ENCODE results near the gene ATP1B3. TPM values are rescaled to one million over a fixed set of nuclear protein-coding genes. Genes with fewer than 3 reads are reported as not detected.

ATP1B3 gene
- total and polyA plus RNA-seq, 9 donors: 36.7 to 140 (median 51.2) TPM

DNA sequence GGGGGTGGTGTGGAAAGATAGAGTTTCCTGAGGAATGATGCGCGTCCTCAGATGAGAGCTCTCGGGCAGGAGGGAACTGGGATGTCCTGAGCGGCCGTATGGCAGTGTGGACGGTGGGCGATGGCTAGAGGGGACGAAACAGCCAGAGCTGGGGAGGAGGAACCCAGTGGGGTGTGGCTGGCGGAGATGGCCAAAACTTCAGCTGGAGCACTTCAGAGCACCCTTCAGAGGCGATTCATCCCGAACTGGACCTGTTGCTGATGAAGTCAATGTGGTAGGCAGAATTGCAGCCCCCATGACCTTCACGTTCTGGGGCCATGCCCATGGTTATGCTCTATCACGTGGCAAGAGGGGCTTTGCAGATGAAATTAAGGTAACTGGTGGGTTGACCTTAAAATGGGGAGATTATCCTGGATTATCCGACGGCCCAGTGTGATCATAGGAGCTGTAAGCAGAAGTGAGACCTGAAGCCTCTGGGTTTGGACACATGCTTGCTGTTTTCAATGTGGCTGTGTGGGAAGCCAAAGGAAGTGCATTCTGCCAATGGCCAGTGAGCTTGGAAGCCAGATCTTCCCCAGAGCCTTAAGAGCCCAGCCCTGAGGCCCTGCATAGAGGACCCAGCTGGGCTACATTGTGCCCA lies 52.3 kb downstream of the ATP1B3 start:
- no peak for DNase-seq
- Histone ChIP-seq H3K36me3 (no peaks in the 10 kb centered on the region), H3K27ac (no peak overlapping the region), H3K4me1 (ENCODE audit: insufficient read depth) (peaks cover 4% of the 10 kb centered on the region), H3K9me3 (no peaks in the 10 kb centered on the region), H3K27me3 (no peaks in the 10 kb centered on the region), H3K4me3 (no peak overlapping the region)
- no peak for TF ChIP-seq EP300 (IDR thresholded peaks at IDR 0.05)
- no peak for TF ChIP-seq POLR2A (IDR thresholded peaks at IDR 0.05)
- 91 to 96% (median 95%) methylated on average over 15 of the region's 15 CpGs for WGBS, 3 donors
- intact Hi-C loops (cut with DNase I): no loop called here

DNA sequence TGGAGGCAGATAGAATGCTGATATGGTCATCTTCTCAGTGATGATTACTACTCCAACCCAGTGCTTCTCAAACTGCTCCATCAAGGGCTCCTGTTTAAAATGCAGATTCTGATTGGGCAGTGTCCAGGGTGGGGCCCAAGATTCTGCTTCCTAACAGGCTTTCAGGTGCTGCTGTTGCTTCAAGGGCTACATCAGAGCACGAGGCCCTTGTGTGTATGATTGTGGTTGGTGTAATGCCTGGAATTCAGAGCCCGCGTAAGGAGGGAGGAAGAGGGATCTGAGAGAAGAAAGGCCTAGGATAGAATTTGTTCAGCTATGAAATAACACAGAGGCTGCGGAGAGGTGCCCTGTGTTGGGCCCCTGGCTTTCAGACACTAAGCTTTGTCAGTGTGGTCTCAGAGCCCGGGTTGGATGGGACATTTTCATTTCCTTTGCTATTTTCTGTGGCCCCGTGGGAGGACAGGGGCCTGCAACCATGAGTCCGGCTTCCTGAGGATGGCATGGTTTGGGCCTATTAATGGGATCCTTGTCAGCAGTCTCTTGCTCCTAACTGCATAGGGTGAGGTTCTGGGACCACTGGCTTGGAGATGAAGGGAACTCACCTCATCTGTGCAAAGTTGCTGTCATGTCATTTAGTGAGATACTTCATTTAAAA lies 53.0 kb downstream of the ATP1B3 start:
- H3K4me1 ChIP-seq (ENCODE audit: insufficient read depth): peaks cover 4% of the 10 kb centered on the region
- H3K36me3 ChIP-seq: no peaks in the 10 kb centered on the region
- H3K4me3 ChIP-seq: no peak overlapping the region
- intact Hi-C loops (cut with DNase I): no loop called here
- H3K9me3 ChIP-seq: no peaks in the 10 kb centered on the region
- 91 to 96% (median 95%) methylated on average over 7 of the region's 7 CpGs for WGBS, 3 donors
- no peak for DNase-seq
- no peak overlapping the region for H3K27ac ChIP-seq
- no peaks in the 10 kb centered on the region for H3K27me3 ChIP-seq
- no peak for TF ChIP-seq POLR2A (IDR thresholded peaks at IDR 0.05)
- no peak for TF ChIP-seq EP300 (IDR thresholded peaks at IDR 0.05)
- TF ChIP-seq, protein P1, sequence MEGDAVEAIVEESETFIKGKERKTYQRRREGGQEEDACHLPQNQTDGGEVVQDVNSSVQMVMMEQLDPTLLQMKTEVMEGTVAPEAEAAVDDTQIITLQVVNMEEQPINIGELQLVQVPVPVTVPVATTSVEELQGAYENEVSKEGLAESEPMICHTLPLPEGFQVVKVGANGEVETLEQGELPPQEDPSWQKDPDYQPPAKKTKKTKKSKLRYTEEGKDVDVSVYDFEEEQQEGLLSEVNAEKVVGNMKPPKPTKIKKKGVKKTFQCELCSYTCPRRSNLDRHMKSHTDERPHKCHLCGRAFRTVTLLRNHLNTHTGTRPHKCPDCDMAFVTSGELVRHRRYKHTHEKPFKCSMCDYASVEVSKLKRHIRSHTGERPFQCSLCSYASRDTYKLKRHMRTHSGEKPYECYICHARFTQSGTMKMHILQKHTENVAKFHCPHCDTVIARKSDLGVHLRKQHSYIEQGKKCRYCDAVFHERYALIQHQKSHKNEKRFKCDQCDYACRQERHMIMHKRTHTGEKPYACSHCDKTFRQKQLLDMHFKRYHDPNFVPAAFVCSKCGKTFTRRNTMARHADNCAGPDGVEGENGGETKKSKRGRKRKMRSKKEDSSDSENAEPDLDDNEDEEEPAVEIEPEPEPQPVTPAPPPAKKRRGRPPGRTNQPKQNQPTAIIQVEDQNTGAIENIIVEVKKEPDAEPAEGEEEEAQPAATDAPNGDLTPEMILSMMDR (IDR thresholded peaks at IDR 0.05): no peak

DNA sequence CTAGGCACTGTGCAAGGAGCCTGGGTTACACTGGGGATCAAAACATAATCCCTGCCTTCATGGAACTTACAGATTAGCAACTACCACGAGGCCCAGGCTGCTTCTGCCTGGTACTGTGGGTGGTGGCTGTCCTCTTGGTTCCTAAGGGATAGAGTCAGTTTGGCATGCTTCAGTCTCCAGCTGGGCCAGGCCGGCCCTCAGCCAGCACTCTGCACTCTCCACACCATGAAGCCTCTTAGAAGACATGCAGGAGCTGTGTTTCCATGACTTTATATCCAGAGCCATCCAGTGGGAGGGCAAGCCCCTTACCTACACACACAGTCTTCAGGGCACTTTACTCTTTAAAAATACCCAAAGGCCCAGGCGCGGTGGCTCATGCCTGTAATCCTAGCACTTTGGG lies 54.4 kb downstream of the ATP1B3 start:
- H3K36me3 ChIP-seq: no peaks in the 10 kb centered on the region
- H3K27ac ChIP-seq: no peak overlapping the region
- no peaks in the 10 kb centered on the region for H3K27me3 ChIP-seq
- intact Hi-C loops (cut with DNase I): no loop called here
- no peak for TF ChIP-seq POLR2A (IDR thresholded peaks at IDR 0.05)
- TF ChIP-seq, protein P1 (IDR thresholded peaks at IDR 0.05): no peak
- no peak for TF ChIP-seq EP300 (IDR thresholded peaks at IDR 0.05)
- peaks cover 4% of the 10 kb centered on the region for H3K4me1 ChIP-seq (ENCODE audit: insufficient read depth)
- DNase-seq: no peak
- no peaks in the 10 kb centered on the region for H3K9me3 ChIP-seq
- WGBS, 3 donors: 86 to 97% (median 92%) methylated on average over 4 of the region's 4 CpGs
- no peak overlapping the region for H3K4me3 ChIP-seq

DNA sequence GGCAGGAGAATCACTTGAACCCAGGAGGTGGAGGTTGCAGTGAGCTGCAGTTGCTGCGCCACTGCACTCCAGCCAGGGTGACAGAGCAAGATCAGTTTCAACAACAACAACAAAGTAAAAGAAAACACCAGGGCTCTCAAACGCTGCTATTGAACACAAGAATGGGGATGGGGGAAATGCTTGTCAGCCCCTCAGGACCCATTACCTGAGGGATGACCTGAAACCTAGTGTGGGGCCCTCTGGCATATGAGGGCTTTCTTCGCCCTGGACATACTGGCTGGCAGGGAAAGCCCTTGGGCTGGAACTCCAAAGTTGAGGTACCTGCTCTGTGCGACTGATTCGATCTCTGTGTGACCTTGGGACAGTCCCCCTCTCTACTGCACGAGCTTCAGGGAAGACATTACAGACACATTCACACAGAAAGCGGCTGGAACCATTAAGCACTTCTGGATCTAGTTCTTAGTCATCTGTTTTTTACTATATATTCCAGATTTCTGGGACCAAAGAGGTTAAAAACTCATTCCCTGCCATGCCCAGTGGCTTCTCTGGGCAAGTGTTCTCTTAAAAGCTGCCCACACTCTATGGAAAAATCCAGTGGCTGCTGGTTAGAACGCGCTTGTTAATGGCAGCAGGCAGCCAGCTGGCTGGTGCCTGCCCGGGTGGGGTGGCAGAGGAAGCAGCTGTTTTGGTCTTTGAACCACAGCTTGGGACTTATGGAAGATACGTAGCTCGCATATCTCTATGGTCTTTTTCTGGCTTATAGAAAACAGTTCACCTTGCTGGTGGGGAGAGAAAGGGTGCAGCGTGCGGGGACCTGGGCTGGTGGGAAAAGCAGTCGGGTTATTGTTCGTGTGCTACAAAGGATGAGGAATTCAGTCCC lies 57.2 kb downstream of the ATP1B3 start:
- Histone ChIP-seq H3K27me3 (no peaks in the 10 kb centered on the region), H3K27ac (no peak overlapping the region), H3K9me3 (no peaks in the 10 kb centered on the region), H3K4me1 (ENCODE audit: insufficient read depth) (no peaks in the 10 kb centered on the region), H3K4me3 (no peak overlapping the region), H3K36me3 (no peaks in the 10 kb centered on the region)
- no peak for DNase-seq
- 85 to 88% (median 87%) methylated on average over 16 of the region's 16 CpGs for WGBS, 3 donors
- intact Hi-C loops (cut with DNase I): no loop called here
- TF ChIP-seq, protein P1 (IDR thresholded peaks at IDR 0.05): no peak
- no peak for TF ChIP-seq EP300 (IDR thresholded peaks at IDR 0.05)
- no peak for TF ChIP-seq POLR2A (IDR thresholded peaks at IDR 0.05)

All from ovary (tissue), 9 donors.